Stimulated activated naive B cell treated with anti-CD40 and anti-IgM and Interleukin-4, amounts not matched to agents 10 μg/mL and 1 μg/mL and 100 μg/mL, for 72 hours (primary cell): ENCODE results near the gene LTB4R2.

Source experiments
- ATAC-seq, 2 donors: fragments of 150-1000 bp; cut with Tn5 transposase; replicated peaks; 2 replicates each; pipeline ENCODE4 v1.10.0; 2021; ENCODE audit warnings: moderate library complexity in 1 of 2
- DNase-seq: peaks from one replicate; pipeline ENCODE4 v3.0.0; 2021
- H3K27ac Mint-ChIP-seq: one replicate; pipeline ENCODE4 v1.8.0; 2022; ENCODE audit warnings: mild to moderate bottlenecking, mixed read lengths
- H3K27me3 Mint-ChIP-seq, 2 donors: one replicate each; pipeline ENCODE4 v1.8.0; 2022; ENCODE audit warnings: mixed read lengths in 2 of 2
- H3K36me3 Mint-ChIP-seq, 2 donors: one replicate each; pipeline ENCODE4 v1.8.0; 2022; ENCODE audit warnings: mixed read lengths in 2 of 2, mild to moderate bottlenecking in 1 of 2
- H3K4me1 Mint-ChIP-seq, 2 donors: one replicate each; pipeline ENCODE4 v1.8.0; 2022; ENCODE audit warnings: mixed read lengths in 2 of 2, mild to moderate bottlenecking in 1 of 2
- H3K4me3 Mint-ChIP-seq, 2 donors: one replicate each; pipeline ENCODE4 v1.8.0; 2022; ENCODE audit warnings: mild to moderate bottlenecking in 2 of 2, mixed read lengths in 2 of 2, moderate library complexity in 1 of 2
- H3K9me3 Mint-ChIP-seq, 2 donors: one replicate each; pipeline ENCODE4 v1.8.0; 2022; ENCODE audit warnings: mixed read lengths in 2 of 2, mild to moderate bottlenecking in 1 of 2

LTB4R2 gene

DNA sequence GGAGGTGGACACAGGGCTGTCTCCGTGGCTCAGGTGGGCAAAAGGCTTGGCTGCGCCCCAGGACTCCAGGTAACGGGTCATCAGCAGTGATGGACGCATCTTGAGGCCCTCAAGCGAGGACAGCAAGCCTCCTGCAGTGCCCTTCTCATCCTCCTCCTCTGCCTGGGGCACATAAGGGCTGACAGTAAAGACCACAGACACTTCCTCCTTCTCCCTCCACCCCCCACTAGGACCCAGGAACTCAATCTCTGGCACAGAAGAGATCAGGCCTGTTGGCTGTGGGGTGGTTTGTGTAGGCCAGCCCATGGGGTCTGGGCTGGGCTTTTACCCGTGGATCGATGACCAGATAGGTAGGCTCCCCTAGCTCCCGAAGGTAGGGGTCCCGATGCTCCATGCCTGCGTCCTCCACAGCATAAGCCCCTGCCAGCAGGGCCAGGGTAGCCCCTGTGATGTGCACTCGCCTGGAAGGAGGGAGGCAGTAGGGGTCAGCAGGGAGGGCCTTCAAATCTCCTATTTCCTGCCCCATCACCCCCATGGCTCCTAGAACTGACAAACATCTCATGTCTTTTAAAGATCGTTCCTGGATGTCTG lies 19.2 kb downstream of the LTB4R2 start:
- Mint-ChIP-seq H3K27ac (no peak overlapping the region), H3K4me1 (peaks cover 14 to 25% of the 10 kb centered on the region in 2 donors)

DNA sequence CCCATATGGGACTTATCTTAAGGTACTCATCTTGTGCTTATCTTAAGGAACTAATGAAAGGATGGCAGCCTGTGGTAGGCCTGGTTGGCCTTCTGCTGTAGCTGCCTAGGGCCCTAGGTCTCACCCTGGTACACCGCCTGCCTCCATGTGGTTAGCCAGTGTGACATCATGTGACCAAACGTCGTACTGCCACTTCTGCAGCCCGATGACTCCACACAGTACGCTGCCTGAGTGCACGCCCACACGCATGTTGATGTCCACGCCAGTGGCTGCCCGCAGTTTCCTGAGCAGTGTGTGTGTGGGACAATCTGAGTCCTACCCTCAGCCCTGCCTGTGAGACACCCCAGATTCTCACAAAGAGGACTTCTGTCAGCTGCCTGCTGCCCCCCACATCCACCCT lies 19.8 kb downstream of the LTB4R2 start:
- H3K36me3 Mint-ChIP-seq = no peaks in the 10 kb centered on the region
- no peak overlapping the region for H3K4me3 Mint-ChIP-seq
- H3K27me3 Mint-ChIP-seq = peaks cover 9 to 31% of the 10 kb centered on the region in 2 donors
- DNase-seq = no peak
- H3K27ac Mint-ChIP-seq = no peak overlapping the region
- H3K9me3 Mint-ChIP-seq = no peaks in the 10 kb centered on the region
- H3K4me1 Mint-ChIP-seq = peaks cover 18 to 30% of the 10 kb centered on the region in 2 donors
- ATAC-seq = no peak

More for the DNA sequence above, 19.2 kb downstream of the LTB4R2 start:
- ATAC-seq = no peak
- Mint-ChIP-seq H3K36me3 (no peaks in the 10 kb centered on the region), H3K27me3 (peaks cover 11 to 25% of the 10 kb centered on the region in 2 donors), H3K4me3 (no peak overlapping the region), H3K9me3 (no peaks in the 10 kb centered on the region)
- DNase-seq = no peak

DNA sequence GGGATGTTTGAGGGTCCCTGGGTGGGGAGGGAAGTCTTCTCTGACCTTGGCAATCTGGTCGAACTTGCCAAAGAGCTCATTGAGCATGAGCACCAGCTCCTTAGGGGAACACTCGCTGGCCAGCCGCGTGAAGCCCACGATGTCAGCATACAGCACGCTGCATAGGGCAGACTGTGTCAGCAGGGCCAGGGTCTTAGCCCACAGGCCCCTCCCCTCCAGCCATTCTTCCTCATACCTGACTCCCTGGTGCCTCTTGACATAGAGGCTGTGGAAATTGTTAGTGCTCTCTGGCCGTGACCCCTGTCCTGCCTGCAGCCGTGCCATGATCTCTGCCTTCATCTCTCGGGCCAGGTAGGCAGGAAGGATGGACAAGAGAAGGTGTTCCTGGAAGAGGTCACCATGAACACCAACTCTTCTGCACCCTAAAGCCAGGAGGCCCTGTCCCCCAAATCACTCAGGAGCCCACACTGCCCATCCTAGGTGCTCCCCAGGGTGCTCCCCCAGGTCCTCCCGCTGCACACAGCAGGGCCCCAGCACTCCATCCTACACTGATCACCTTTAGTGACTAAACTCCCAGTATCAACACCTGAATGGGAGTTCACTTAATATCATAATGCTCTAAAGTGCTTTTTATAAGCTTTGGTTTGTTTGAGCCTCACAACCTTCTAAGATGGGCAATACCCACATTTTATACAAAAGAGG lies 21.2 kb downstream of the LTB4R2 start:
- no peak for DNase-seq
- Mint-ChIP-seq H3K4me3 (no peak overlapping the region), H3K9me3 (no peaks in the 10 kb centered on the region), H3K27me3 (peaks cover 16 to 39% of the 10 kb centered on the region in 2 donors), H3K4me1 (peaks cover 24 to 38% of the 10 kb centered on the region in 2 donors), H3K27ac (no peak overlapping the region), H3K36me3 (peaks cover under 1 to 8% of the 10 kb centered on the region in 2 donors)
- no peak for ATAC-seq

DNA sequence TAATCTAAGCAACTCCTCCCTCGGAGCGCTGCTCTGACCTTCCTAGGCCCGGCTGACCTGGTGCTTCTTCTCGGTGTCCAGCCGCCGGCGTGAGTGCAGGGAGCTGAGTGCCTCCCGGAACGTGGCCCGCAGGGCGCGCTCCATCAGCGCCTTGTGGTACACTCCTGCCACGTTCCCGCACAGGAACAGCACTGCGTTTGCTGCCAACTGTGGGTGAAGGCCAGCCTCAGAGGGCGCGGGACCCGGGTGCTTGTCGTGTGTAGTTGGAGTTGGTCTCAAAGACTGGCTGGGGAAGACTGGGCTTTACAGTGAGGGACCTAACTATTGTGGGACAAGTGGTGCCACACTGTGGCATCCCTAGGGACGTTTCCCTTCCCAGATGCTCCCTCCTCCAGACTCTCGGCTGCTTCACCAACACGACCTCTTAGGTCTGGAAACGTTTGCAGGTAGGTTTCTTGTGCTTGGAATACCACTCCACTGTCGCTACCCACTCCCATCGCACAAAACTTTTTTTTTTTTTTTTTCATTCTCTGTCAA lies 21.9 kb downstream of the LTB4R2 start:
- Mint-ChIP-seq H3K4me3 (peak overlapping the region; percentile 82 to 87), H3K9me3 (no peaks in the 10 kb centered on the region), H3K27ac (peak overlapping the region; percentile 77), H3K36me3 (peaks cover 4 to 13% of the 10 kb centered on the region in 2 donors), H3K4me1 (peaks cover 24 to 38% of the 10 kb centered on the region in 2 donors), H3K27me3 (peaks cover 16 to 39% of the 10 kb centered on the region in 2 donors)
- ATAC-seq (no peak), DNase-seq (no peak)

DNA sequence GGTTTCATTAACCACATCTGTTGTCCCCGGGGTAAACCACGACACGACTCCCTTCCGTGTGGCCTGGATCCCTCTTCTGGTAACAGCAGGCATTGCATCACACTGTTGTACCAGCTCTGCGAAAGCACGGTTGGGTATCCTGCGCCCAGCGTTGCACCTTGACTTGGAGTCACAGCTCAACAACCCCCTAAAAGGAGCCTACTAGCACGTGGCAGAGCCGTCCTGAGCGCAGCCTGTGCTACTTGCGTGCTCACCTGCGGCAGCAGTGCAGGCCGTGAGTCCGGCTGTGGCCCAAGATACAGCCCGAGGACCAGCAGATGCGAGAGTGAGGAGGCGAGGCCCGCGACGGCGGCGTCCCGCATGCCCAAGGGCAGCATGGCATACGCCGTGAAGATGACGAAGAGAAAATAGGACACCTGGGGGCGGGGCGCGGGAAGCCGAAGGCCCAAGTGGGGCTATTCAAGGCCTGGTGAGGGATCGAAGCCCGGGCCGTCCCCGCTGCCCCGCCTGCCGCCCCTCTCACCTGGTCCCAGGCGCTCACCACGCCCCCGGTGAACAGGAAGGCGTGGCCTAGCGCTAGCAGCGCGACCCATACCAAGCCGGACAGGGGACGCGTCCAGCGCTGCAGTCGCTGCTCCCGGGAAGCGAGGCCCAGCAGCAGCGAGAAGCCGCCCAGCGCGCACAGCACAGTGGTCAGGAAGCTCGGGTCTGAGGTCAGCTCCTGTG lies 22.5 kb downstream of the LTB4R2 start:
- H3K4me1 Mint-ChIP-seq = peaks cover 24 to 38% of the 10 kb centered on the region in 2 donors
- ATAC-seq (peak; percentile 88 to 91), DNase-seq (peak; percentile 84)
- H3K27me3 Mint-ChIP-seq = peaks cover 16 to 39% of the 10 kb centered on the region in 2 donors
- H3K27ac Mint-ChIP-seq = peak overlapping the region; percentile 77
- H3K4me3 Mint-ChIP-seq = peak overlapping the region; percentile 82 to 87
- no peaks in the 10 kb centered on the region for H3K9me3 Mint-ChIP-seq
- H3K36me3 Mint-ChIP-seq = peaks cover 10 to 15% of the 10 kb centered on the region in 2 donors

DNA sequence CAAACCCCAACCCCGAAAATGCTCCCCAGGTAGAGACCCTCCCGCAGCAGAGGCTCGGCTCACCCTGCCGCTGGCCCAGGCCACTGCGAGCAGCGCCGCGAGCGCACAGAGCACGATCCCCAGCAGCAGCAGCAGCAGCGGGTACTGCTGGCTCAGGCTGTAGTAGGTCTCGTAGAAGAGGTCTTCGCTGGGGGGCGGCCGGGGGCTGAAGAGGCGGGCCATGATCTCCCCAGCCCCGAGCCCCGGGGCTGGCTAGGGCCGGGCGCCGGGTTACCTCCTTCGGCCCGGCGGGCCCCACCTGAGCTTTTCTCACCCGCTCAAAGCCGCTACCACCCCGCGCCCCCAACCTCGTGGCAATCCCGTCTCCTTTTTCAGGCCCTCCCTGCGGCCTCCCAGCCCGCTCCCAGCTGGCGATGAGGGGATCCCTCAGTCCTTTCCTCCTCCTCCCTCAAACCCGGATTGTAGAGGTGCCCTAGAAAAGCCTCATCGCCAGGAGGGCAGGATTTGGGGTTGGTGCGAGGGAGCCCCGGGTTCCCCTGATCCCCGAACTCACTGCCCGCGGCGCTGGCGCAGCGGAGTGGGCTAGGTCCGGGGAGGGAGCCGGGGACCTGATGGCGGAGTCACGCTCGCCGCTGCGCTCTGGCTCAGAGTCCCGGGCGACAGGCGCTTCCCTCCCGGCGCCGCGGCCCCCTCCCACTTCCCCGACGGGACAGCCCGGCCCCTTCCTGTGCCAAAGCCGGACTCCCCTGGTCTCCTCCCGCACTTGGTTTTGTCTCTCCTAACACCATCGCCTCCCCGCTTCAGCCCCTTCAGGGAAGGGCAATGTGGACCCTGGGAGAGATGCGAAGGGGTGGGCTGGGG lies 24.7 kb downstream of the LTB4R2 start, which contains the start of gene ADCY4:
Gene ADCY4 (minus strand): TSS at position 641 of the 861 bp plus-strand sequence. CDS start 419 bp downstream, at position 222.
- no peaks in the 10 kb centered on the region for H3K9me3 Mint-ChIP-seq
- peak within 1 kb of the TSS; percentile 70 to 87 for H3K4me3 Mint-ChIP-seq
- ATAC-seq (peak; percentile 29 to 33), DNase-seq (no peak)
- peaks cover 36 to 58% of the 10 kb centered on the region in 2 donors for H3K4me1 Mint-ChIP-seq
- no peak within 1 kb of the TSS for H3K27ac Mint-ChIP-seq
- H3K36me3 Mint-ChIP-seq = peaks cover 16 to 25% of the 10 kb centered on the region in 2 donors
- H3K27me3 Mint-ChIP-seq = peaks cover 16 to 39% of the 10 kb centered on the region in 2 donors

DNA sequence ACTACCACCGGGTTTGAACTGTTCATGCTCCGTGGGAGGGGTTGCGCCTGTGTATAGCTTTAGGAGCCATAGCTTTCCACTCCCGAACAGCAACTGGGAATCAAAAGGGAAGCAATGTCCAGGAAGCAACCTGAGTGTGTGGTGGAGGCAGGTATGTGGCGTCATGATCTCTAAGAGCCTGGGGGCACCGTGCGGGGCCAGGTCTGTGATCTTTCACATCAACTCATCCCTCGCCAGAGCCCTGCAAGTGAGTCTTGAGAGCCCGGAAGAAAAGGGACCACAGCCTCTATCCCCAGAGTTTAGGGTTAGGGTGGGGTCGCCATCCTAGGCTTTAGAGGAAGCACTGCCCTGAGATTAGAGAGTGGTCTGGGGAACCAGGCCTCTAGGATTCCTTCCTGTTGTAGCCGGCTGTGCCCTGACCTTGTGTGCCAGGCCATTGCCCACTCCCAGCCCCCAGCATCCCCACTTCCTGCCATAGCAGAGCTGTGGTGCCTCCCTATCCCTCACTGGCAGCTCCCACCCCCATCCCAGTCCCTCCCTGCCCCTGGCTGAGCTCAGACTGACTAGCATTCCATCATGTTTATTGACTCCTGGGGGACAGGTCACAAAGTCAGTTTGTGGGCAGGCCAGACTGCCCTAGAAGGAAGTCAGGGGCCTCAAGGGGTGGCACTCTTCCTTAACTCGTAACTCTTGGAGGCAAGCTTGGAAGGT lies 25.7 kb downstream of the LTB4R2 start:
- Mint-ChIP-seq H3K4me3 (peak overlapping the region in 1 of 2 donors; percentile 57), H3K27me3 (peaks cover 16 to 39% of the 10 kb centered on the region in 2 donors), H3K4me1 (peaks cover 38 to 65% of the 10 kb centered on the region in 2 donors), H3K9me3 (no peaks in the 10 kb centered on the region), H3K27ac (no peak overlapping the region), H3K36me3 (peaks cover 16 to 25% of the 10 kb centered on the region in 2 donors)
- ATAC-seq (no peak), DNase-seq (no peak)

DNA sequence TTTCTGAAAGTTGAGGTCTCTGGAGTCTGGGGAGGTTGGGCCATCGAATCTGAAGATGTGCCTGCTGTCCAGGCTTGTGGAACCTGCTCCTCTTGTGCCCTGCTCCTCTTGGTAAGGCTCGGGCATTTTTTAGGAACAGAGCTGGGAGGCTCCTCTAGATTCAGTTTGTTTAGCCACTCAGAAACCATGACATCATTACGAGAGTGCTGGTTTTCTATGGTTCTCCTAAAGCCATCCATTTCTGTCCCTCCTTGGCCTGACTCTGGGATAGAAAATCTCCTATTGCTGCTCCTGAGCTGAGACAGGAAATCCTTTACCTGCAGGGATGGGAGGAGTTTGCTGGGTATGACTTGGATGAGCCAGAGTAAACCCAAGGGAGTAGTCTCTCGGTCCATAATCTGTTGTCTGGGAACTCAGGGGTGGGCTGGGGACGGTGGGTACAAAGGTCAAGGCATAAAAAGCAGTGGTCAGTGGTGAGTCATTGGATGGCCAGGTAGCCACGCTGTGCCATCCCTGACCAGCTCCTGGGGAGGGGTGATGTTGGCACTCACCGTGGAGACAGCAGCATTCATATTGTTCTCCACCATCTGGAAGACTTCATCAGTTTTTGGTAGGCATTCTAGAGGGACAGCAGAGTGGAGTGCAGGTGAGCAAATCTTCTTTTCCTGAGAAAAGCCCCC lies 27.3 kb downstream of the LTB4R2 start:
- DNase-seq (no peak), ATAC-seq (no peak)
- H3K36me3 Mint-ChIP-seq = peaks cover 16 to 25% of the 10 kb centered on the region in 2 donors
- peaks cover 35 to 57% of the 10 kb centered on the region in 2 donors for H3K4me1 Mint-ChIP-seq
- no peak overlapping the region for H3K27ac Mint-ChIP-seq
- H3K4me3 Mint-ChIP-seq = no peak overlapping the region
- H3K9me3 Mint-ChIP-seq = no peaks in the 10 kb centered on the region
- H3K27me3 Mint-ChIP-seq = peaks cover 21 to 29% of the 10 kb centered on the region in 2 donors

DNA sequence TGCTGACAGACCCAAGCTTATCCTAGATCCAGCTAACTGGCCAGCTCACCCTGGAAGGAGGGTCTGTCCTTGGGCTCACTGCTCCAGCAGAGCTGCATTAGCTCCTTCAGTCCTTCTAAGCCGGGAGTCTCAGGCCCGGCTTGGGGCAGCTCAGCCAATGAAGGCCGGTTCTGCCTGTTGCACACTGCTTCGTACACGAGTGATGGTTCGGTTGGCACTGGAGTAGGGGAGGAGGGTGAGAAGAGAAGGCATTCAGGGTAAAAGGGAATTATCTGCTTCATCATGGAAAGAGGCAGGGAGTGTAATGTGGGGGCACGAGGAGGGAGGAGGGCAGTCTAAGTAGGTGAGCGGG lies 27.9 kb downstream of the LTB4R2 start:
- ATAC-seq = no peak
- no peak overlapping the region for H3K27ac Mint-ChIP-seq
- H3K4me1 Mint-ChIP-seq = peaks cover 31 to 52% of the 10 kb centered on the region in 2 donors
- H3K9me3 Mint-ChIP-seq = no peaks in the 10 kb centered on the region
- H3K36me3 Mint-ChIP-seq = peaks cover 16 to 25% of the 10 kb centered on the region in 2 donors
- peaks cover 22 to 24% of the 10 kb centered on the region in 2 donors for H3K27me3 Mint-ChIP-seq
- DNase-seq = no peak
- peak overlapping the region in 1 of 2 donors; percentile 36 for H3K4me3 Mint-ChIP-seq

DNA sequence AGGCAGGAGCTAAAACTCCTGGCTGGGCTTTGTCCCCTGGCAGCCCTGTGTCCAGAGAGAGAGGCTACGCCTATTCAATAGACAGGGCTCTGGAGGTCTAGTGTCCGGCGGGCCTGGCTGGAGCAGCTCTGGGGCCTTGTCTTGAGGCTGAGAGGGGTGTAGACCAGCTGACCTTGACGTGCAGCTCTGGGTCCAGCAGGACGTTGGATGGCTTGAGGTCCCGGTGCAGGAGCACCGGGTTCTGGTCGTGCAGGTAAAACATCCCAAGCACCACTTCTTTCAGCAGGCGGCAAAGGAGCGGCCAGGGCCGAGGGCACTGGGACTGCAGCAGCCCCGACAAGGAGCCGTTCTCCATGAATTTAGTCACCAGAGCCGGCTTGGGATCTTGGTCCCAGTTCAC lies 28.9 kb downstream of the LTB4R2 start:
- H3K4me3 Mint-ChIP-seq = peak overlapping the region; percentile 91
- ATAC-seq (no peak), DNase-seq (no peak)
- H3K9me3 Mint-ChIP-seq = no peaks in the 10 kb centered on the region
- peak overlapping the region; percentile 17 for H3K27ac Mint-ChIP-seq
- H3K27me3 Mint-ChIP-seq = peaks cover 18 to 20% of the 10 kb centered on the region in 2 donors
- H3K4me1 Mint-ChIP-seq = peaks cover 28 to 43% of the 10 kb centered on the region in 2 donors
- H3K36me3 Mint-ChIP-seq = peaks cover 16 to 25% of the 10 kb centered on the region in 2 donors

DNA sequence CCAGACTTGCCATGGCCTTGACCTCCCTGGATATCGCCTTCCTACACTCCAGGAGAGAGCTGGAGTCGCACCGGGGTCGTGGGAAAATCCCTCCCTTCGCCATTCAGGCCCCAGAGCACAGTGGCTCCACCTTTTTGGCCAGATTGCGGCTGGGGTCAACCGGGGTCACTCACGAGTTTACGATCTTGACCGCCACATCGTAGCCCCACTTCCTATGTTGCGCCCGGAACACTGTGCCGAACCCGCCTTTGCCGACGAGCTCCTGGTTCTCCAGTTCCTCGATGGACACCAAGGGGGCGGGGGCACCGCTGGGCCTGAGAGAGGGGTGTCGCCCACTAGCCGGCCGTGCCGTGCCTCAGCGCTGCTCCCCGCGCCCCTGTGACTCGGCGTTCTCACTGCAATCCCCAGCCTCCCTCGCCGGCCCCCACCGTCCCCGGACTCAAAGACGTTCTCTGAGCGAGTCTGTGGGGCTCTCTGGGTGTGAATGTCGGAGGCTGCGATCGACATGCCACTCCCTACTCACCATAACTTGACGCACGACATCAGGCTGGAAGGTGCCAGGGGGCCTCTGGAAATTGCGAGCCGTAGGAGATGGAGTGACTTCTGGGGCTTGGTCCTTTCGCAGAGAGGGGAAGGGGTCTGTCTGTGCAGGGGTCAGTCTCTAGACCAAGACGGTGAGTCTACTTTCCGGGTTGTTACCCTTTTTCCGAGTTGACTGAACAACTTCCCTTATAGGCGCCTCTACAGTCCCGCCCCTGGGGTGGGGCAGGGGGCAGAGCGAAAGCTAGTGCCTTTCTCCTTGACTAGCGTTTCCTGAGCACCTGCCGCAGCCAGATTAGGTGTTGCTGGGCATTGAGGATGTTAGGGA lies 29.6 kb downstream of the LTB4R2 start, which contains the start of gene RIPK3:
Gene RIPK3 (minus strand): TSS at position 708 of the 868 bp plus-strand sequence. CDS start 165 bp downstream, at position 543.
- peak within 1 kb of the TSS; percentile 91 for H3K4me3 Mint-ChIP-seq
- ATAC-seq (peak; percentile 95 to 96), DNase-seq (peak; percentile 60)
- peaks cover 17 to 18% of the 10 kb centered on the region in 2 donors for H3K27me3 Mint-ChIP-seq
- peaks cover 16 to 25% of the 10 kb centered on the region in 2 donors for H3K36me3 Mint-ChIP-seq
- peak within 1 kb of the TSS; percentile 90 for H3K27ac Mint-ChIP-seq
- peaks cover 25 to 37% of the 10 kb centered on the region in 2 donors for H3K4me1 Mint-ChIP-seq
- no peaks in the 10 kb centered on the region for H3K9me3 Mint-ChIP-seq

DNA sequence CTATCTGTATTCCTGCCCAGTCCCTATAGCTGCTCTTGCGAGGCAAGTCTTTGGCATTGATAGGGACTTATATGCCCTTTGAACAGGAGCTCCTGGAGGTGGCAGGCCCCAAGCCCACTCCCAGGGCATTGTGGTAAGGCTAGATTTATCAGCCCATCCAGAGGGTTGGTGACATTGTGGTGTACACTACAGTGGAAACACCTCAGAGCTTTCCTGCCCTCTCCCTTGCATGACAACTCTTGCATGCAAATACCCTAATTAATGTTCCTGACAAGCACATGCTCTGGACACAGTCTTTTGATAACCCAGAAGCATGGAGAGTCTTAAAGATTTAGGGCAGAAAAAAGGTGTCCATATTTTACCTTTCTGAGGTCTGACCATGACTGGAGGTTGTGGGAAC lies 30.7 kb downstream of the LTB4R2 start:
- Mint-ChIP-seq H3K27me3 (peaks cover 16 to 20% of the 10 kb centered on the region in 2 donors), H3K36me3 (peaks cover 16 to 18% of the 10 kb centered on the region in 2 donors), H3K4me1 (peaks cover 16 to 27% of the 10 kb centered on the region in 2 donors), H3K4me3 (no peak overlapping the region), H3K9me3 (no peaks in the 10 kb centered on the region), H3K27ac (no peak overlapping the region)
- no peak for ATAC-seq
- DNase-seq = no peak
